ENCODE data around the gene DEPDC5.
"Not testable (repeated sequence)": the region's sequence is repeated elsewhere in the genome, so short reads cannot be mapped to it uniquely, and the experiment has no call there.

Gene DEPDC5

DNA sequence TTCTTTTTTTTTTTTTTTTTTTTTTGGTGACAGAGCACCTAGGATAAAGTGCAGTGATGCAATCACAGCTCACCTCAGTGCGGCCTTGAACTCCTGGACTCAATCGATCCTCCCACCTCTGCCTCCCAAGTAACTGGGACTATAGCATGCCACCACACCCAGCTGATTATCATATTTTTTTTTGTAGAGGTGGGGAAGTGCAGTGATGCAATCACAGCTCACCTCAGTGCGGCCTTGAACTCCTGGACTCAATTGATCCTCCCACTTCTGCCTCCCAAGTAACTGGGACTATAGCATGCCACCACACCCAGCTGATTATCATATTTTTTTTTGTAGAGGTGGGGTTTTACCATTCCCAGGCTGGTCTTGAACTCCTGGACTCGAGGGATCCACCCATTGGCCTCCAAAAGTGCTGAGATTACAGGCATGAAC, 61.6 kb downstream of the DEPDC5 start:
- not testable (repeated sequence) for DNase-seq

DNA sequence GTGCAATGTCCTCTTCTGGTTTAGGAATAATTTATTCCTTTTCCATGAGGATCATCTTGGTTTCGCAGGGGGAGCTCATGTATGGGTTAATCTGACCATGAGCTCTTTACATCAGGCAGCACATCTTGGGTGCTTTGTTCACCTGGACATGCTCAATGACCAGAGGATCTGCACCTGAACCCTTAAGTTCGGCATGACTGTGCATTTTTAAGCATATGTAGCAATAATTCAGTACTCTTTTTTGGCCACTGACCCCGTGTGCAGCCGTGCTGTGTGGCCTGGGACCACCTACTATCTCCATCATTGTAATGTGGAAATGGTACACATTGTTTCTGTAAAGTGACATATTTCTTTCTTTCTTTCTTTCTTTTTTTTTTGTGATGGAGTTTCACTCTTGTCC, 62.9 kb downstream of the DEPDC5 start:
- DNase-seq: no peak

DNA sequence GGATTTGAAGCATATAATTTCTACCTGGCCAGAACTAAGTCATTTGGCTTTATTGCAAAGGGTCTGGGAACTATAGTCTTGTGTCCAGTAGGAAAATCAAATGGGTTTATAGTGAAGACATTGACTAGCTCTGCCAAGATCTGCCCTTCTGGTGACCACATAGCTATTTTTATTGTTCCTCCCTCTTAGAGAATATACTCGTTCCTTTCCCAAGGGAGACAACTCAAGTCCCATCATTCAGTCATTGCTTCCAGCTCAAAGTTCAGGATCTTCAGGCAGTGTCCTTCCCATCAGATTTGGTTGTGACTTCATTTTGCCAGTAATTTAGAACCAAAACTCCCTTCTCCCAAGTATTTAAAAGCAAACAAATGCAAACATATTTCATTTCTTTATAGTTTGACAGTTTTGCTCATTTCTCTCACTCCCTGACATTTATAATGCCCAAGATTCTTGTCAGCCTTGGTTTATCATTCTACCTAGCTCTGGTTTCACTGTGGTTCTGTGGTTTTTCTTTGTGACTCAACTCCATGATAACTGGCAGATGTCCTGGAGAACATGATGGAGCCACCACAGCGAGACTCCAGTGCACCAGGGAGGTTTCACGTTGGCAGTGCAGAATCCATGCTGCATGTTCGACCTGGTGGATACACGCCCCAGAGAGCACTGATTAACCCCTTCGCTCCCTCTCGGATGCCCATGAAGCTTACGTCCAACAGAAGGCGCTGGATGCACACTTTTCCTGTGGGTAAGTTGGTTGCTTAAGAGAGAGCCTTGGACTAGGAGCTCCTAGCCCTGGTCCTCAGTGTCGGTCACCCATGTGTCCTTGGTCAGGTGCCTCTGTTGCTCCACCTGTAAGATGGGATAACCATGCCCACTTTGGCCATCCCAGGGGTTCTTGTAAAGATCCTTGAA, 64.9 kb downstream of the DEPDC5 start:
- DNase-seq: no peak

DNA sequence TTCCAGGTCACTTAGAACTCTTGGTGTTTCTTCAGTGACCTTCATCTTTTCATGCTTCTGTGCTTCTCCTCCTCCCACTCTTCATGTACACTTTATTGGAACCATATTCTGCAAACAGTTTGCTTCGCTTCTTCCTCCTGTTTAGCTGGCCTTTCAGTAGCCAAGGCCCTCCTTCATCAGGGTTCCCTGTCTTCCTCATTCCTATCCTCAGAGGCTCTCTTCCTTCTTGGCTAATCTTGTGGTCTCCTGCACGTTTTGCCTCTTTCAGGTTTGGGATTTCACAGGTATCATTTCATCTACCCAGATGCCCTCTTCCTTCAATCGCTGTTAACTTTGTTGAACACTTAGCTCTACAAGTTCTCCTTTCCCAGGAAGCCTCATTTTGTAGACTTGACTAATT, 66.8 kb downstream of the DEPDC5 start:
- no peak for DNase-seq

DNA sequence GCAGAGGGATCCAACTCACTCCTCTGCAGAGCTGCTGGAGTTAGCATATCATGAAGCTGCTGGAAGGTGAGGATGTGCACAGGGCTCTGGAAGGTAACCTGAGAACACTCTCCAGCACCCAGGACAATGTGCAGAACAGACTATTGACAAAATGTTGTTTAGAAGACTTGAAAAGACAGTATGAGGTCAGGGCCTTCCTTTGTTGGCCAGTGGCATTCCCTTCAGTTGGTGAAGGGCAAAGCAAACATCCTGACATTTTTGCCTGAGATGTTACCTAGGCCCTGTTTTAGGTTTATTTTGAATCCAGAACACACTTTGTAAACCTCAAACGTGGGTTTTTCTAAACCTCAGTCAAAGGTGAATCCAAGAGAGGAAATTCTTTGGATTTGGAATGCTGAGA, 67.8 kb downstream of the DEPDC5 start:
- DNase-seq: no peak

DNA sequence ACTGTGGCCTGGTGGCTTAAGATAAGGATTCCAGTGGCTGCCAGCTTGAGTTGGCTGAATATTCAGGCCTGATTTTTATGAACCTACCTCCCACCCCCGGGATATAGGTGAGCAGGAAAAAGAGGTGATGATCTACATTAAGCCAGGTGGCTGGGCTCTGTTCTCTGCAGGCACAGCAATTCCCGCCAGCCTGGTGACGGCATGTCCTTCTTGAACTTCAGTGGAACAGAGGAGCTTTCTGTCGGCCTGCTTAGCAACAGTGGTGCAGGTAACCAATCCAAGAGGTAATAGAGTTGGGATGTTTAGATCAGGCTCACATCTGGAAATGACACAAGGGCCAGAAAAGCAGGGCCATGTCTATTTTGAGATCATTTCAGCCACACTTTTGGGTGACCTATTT, 68.7 kb downstream of the DEPDC5 start:
- no peak for DNase-seq

DNA sequence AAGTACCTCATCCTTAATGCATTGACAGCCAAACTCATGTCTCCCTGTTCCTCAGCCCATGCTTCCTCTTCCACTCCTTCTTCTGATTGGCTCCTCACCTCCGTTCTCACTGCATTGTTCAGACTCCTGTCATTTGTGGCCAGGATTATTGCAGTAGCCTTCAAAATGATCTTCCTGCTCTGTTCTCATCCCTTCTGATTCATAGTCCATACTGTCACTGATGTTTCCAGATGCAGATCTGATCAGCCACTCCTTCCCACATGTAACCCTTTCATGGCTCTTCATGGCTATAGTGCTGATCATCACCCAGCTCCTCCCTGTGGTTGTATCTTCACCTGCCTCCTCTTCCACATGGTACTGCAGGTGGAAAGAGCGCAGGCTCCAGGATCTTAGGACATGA, 71.7 kb downstream of the DEPDC5 start:
- no peak for DNase-seq

DNA sequence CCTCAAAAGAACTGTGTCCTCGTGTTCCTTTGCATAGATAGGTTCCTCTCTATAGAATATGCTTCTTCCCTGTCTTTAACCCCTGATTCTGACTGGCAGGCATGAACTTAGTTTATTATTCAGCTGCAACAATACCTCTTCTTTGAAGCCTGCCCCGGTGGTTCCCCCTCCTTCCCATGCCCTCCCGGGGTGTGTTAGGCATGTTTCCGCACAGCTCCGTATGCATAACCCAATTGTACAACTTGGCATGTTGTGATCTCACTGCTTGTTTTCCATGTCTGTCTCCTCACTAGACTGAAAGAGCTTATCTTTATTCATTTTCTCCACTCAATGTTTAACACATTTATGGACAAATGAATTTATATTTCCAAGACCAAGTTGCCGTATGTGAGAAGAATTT, 72.6 kb downstream of the DEPDC5 start:
- DNase-seq: no peak

DNA sequence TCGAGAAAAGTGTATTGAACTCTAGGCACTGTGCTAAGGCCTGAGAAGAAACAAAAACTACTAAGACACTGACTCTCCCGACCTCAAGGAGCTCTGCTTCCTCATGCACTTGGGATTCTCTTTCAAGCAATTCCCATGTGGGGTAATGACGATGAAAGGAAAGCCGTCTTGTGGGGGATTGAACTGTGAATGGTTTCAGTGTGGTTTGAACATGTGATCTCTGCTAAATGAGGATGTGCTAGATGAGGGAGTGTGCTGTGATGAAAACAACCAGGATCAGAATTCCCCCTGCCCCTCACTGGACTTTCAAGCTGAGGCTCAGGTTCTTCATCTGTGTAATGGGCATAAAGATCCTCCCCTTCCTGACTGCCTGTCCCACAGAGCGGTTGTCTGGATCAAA, 74.9 kb downstream of the DEPDC5 start:
- no peak for DNase-seq

DNA sequence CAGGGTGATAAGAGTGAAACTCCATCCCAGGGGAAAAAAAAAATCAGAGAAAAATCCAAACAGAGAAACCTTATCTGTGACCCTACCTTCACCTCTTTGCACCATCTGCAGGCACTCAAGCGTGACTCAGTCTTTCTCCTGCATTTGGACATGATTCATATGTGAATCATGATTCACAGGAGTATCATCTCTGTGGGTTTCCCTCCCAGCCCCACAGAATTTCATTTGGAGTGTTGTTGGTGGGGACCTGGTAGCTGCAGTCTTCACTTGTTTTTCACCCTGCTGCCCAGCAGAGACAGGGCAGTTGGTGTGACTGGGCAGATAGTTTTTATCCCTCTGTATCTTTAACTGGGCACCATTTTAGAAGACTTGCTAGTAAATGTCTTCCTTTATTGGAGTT, 75.7 kb downstream of the DEPDC5 start:
- DNase-seq: no peak

DNA sequence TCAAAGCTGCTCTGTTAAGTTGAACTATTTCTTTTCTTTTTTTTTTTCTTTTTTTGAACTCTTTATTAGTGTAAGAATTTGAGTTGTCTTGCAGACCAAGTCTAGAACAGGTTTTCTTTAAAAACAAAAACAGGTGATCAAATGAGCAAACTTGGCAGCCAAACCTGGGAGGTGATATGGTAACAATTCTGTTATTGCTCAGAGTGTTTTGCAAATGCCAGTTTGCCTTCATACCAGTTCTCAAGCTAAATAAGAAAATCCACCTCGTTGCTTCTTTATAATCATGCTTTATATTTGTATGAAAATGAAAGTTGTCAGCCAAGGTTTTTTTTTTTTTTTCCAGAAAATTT, 76.9 kb downstream of the DEPDC5 start:
- DNase-seq: no peak

DNA sequence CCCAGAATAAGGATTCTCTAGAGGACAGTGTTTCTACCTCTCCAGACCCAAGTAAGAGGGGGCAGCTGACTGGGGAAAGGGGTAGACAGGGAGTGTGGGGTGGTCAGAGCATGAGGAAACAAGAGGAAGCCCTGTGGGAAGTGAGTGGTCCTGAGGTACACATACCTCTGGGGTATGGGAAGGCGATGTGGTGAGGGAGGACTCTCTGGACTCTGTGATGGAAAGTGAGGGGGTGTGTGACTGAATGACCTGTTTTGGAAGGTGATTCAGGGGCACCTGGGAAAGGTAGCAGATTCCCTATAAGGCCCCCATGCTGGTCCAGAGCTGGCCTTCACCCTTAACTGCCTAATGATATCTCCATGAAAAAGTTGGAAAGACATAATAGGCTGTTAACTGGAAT, 80.1 kb downstream of the DEPDC5 start:
- no peak for DNase-seq

DNA sequence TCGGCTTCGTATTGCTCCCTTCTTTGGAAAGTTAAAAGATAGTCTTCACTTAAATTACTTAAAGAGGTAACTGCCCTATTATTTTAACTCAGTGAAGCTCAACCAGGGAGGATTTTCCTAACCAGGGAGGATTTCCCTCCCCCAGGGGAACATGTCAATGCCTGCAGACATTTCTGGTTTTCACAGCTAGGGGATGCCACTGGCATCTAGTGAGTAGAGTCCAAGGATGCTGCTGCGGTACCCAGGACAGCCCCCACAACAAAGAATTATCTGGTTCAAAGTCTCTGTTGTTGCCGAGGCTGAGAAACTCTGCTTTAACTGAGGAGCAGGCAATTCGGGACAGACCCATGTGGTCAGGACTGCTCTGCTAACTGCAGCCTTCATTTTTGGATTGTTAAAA, 82.2 kb downstream of the DEPDC5 start:
- DNase-seq: no peak

DNA sequence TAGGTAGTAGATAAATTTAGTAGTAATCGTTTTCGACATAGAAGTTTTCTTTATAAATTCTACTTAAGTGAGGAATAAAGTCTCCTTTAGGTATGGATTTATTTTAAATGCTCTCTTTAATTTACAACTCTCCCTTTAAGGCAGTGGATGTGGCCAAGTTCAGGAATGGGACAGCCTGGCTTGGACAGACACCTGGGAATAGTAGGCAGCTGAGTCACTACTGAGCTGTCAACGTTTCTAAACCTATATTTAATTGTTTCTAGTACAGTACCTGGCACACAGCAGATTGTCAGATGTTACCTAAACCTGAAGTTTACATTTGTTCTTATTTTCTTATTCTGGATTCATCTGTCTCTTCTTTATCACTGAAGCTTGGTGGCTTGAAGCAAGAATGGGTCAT, 85.1 kb downstream of the DEPDC5 start:
- DNase-seq: no peak

DNA sequence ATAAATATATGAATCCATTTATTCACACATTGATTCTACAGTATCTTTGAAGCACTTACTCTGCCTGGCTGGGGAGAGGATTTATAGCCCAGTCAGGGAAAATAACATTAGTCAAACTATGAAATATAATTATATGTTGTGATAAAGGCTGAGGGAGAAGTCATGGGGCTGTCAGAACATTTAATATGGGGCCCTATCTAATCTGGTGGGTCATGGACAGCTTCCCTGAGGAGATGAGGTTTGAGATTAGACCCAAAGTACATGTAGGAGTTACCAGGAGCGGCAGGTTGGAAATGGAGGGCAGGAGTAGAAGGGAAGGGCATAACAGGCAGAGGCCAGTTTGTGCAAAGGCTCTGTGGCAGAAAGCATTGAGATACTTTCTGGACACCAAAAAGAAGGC, 86.2 kb downstream of the DEPDC5 start:
- DNase-seq: no peak

DNA sequence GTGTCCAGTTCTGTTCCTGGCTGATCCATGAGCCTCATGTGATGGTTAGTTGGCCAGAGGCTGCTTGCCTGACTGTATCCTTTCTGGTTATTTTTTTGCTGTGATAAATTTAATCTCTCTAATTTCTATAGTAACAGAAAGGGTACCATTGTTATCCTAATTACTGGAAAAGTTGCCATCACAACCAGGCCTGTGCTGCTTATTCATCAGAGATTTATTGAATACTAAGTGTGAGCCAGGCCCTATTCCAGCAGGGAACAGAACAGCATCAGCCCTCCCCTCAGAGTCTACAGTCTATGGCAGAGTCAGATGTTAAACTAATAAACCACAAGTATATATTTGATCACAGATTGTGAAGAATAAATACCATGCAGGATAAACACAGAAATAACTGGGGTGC, 86.8 kb downstream of the DEPDC5 start:
- no peak for DNase-seq

DNA sequence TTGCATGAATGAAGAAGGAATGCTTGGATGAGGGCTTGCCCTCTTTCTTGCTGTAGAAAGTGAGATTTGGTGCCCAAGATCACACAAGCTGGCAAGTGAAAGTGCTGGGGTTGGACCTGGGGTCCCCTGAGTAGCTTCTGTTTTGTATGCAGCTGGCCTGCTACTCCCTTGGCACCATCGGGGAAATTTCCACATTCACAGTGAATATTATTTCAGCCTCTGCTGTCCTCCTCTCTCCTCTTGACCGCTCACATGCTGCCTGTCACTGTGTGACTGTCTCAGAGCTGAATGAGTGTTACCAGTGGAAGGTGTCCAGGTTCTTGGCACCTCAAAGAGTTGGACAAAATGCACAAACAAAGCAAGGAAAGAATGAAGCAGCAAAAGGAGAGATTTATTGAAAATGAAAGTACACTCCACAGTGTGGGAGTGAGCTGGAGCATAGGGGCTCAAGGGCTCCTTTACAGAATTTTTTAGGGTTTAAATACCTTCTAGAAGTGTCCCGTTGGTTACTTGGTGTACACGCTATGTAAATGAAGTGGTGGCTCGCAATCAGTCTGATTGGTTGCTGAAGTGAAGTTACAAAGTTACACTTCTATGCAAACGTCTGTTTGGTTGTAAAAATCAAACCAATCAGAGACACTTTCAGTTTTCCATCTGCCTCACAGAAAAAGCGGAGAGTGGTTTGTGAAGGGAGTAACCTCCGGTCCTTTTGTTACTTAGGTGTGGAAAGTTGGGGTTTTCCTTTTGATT, 87.4 kb downstream of the DEPDC5 start:
- DNase-seq: no peak

DNA sequence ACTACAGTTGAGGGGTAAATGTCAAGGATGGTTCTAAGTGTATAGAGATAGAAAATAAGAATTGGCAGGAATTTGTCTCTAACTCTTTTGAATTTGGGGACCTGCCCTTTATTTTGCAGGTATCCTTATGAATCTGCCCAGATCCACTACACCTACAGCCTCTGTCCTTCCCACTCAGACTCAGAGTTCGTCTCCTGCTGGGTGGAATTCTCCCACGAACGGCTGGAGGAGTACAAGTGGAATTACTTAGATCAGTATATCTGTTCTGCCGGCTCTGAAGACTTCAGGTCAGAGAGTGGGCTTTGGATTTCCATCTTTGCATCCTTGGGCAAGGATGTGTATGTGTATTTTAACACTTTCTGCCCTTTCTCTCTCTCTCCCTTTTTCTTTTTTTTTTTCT, 89.7 kb downstream of the DEPDC5 start:
- DNase-seq: no peak

DNA sequence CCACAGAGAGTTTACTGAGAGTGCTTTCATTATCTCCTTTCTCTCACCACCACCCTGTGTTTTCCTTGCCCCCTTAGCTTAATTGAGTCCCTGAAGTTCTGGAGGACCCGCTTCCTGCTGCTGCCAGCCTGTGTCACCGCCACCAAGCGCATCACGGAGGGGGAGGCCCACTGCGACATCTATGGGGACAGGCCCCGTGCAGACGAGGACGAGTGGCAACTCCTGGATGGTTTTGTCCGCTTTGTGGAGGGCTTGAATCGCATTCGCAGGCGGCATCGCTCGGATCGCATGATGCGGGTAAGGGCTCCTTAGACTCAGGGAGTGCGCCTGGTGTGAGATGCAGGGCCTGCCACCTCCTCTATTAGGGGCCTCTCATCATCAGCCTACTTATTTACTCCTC, 91.1 kb downstream of the DEPDC5 start:
- no peak for DNase-seq

DNA sequence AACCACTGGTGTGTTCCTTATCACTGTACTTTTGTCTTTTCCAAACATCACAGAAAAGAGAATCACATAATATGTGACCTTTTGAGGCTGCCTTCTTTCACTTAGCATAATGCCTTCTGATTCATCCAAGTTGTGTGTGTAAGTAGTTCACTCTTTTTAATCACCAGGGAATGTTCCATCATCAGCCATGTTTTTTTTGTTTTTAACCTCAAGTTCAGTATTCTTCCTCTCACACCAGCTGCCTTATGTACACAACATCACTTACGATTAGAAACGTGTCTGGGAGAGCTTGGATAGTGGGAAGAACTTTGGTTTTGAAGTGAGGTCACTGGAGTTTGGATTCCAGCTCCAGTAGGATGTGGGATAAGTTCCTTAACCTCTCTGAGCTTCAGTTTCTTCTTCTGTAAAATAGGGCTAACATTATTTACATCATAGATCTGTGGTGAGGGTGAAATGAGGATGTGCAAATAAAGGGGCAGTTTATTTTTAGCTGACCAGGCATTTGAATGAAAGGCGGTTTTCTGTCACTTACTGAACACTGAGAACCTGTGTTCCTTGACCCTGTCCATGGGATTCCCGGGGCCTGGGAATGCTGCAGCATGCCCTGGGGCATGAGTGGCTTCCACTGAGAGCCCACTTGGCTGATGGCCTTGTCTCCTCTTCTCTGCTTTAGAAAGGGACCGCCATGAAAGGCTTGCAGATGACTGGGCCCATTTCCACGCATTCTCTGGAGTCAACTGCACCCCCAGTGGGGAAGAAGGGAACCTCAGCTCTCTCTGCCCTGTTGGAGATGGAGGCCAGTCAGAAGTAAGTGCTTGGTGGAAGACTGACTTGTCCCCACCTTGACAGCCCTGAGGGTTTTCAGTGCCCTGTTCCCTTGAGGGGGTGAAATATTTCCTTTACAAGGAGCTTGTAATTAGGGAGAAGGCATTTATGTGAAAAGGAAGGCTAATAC, 92.6 kb downstream of the DEPDC5 start:
- DNase-seq: no peak

DNA sequence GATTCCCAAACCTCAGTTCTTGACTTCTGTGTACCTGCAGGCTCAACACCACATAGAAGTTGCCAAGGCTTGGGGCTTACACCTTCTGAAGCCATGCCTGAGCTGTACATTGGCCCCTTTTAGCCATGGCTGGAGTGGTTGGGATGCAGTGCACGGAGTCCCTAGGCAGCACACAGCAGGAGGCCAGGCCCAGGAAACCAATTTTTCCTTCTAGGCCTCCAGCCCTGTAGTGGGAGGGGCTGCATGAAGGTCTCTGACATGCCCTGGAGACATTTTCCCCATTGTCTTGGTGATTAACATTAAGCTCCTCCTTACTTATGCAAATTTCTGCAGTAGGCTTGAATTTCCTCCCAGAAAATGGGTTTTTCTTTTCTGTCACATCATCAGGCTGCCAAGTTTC, 94.6 kb downstream of the DEPDC5 start:
- no peak for DNase-seq

DNA sequence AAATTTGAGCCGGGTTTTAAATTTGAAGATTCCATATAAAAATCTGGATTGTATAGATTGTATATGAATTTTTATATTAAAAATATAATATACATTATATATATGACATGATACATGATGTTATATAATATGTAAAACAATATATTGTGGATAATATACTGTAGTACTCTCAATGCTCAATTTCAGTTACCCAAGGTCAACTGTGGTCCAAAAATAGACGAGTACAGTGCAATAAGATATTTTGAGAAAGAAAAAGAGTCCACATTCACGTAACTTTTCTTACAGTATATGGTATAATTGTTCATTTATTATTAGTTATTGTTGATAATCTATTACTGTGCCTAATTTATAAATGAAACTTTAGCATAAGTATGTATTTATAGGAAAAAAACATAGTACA, 96.3 kb downstream of the DEPDC5 start:
- DNase-seq: no peak

DNA sequence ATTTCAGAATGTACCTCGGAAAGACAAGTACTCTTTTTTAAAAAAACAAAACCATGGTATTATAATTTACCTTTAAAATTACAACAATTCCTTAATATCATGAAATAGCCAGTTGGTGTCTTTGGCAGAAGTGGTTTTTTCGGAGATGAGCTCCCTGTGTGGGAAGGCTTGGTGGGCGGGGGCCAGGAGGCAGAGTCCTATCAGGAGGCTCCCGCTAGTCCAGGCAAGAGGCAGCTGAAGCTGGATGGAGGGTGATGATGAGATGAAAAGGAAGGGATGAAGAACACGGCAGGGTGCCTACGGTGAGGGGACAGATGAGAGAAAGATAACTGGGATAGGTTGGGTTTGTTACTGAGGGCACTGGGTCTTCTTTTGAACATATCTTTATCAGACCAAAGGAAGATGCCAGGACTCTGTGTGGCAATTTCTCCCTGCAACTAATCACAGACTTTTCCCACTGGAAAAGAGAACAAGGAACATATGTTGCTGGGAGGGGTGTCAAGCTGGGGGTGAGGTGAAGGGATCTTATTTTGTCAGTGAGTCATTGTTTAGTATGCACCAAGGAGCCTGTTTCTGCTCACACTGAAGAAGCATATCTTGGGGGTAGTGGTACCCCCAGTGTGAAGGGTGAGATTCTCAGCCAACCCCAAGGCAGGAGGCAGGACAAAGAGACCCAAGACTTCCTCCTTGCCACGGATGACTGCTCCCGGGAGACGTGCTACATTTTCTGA, 99.0 kb downstream of the DEPDC5 start:
- DNase-seq: no peak
